ENCODE data around the gene DEFB123. TPM values are rescaled to one million over a fixed set of nuclear protein-coding genes. Genes with fewer than 3 reads are reported as not detected.

DEFB123 gene
- total and polyA plus RNA-seq, 4 donors = not detected

DNA sequence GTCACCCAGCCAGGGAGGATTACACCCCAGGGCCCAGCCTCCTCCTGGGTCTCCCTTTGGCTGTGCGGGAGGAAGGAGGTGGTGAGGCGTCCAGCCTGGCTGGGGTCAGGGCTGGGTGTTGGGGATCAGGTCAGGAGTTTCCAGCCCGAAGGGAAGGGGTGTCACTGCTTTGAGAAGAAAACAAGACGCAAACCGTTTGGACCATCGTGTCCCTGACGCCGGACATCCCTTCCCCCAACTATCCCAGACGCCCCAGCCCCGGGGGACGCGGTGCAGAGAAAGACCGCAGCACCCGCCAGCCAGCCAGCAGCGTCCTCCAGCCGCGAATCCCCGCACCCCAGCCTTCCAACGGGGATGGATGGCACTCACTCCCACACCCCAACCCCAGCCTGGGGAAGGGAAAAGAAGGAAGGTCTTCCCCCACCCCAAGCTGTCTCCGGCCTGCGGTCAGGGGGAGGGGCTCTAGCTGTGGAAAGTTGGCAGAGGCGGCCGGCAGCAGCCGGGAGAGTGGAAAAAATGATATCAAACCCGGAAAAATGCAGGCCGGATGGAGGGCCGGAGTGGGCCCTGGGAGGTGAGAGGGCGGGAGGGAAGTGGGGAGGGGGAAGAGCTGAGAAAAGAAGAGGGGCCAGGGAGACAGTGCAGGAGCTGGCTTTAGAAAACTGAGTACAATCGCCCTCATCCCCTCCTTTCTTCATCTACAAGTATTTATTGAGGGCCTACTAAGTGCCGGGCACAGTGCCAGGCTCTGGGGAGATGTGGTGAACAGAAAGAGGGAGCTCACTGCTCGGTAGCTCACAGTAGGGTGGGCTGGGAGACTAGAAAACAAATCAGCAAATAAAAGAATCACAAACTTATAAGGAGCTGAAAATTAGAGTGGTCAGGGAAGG, 45.3 kb downstream of the DEFB123 start:
- H3K36me3 ChIP-seq (ENCODE audit: control insufficient read depth in 4 of 4, insufficient read depth in 3 of 4, low read depth in 1 of 4, low read length in 3 of 4) = no peaks in the 10 kb centered on the region
- H3K4me3 ChIP-seq (ENCODE audit: low read depth in 1 of 3, low read length in 3 of 3) = no peak overlapping the region
- peak; percentile 43 for DNase-seq (ENCODE audit: low spot score)
- H3K27me3 ChIP-seq (ENCODE audit: control insufficient read depth in 4 of 4, insufficient read depth in 4 of 4, low read length in 3 of 4) = peaks cover 0 to 4% (median 2%) of the 10 kb centered on the region in 4 donors
- TF ChIP-seq SP1 (IDR thresholded peaks at IDR 0.05) (peak; percentile 31), RAD21 (IDR thresholded peaks at IDR 0.05) (no peak), EGR1 (IDR thresholded peaks at IDR 0.05; ENCODE audit: low read depth in 2 of 2) (no peak), NR2F2 (IDR thresholded peaks at IDR 0.05) (peak; percentile 95), JUND (IDR thresholded peaks at IDR 0.05) (peak in 1 of 2 donors; percentile 20), GABPA (IDR thresholded peaks at IDR 0.05 in 1 of 2, conservative IDR thresholded peaks at IDR 0.05 in 1 of 2) (no peak), HNF4A (conservative IDR thresholded peaks at IDR 0.05) (no peak)
- TF ChIP-seq, protein P1, sequence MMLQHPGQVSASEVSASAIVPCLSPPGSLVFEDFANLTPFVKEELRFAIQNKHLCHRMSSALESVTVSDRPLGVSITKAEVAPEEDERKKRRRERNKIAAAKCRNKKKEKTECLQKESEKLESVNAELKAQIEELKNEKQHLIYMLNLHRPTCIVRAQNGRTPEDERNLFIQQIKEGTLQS (IDR thresholded peaks at IDR 0.05) = no peak
- TF ChIP-seq, protein P2, sequence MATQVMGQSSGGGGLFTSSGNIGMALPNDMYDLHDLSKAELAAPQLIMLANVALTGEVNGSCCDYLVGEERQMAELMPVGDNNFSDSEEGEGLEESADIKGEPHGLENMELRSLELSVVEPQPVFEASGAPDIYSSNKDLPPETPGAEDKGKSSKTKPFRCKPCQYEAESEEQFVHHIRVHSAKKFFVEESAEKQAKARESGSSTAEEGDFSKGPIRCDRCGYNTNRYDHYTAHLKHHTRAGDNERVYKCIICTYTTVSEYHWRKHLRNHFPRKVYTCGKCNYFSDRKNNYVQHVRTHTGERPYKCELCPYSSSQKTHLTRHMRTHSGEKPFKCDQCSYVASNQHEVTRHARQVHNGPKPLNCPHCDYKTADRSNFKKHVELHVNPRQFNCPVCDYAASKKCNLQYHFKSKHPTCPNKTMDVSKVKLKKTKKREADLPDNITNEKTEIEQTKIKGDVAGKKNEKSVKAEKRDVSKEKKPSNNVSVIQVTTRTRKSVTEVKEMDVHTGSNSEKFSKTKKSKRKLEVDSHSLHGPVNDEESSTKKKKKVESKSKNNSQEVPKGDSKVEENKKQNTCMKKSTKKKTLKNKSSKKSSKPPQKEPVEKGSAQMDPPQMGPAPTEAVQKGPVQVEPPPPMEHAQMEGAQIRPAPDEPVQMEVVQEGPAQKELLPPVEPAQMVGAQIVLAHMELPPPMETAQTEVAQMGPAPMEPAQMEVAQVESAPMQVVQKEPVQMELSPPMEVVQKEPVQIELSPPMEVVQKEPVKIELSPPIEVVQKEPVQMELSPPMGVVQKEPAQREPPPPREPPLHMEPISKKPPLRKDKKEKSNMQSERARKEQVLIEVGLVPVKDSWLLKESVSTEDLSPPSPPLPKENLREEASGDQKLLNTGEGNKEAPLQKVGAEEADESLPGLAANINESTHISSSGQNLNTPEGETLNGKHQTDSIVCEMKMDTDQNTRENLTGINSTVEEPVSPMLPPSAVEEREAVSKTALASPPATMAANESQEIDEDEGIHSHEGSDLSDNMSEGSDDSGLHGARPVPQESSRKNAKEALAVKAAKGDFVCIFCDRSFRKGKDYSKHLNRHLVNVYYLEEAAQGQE (IDR thresholded peaks at IDR 0.05) = no peak
- TF ChIP-seq, protein P3, sequence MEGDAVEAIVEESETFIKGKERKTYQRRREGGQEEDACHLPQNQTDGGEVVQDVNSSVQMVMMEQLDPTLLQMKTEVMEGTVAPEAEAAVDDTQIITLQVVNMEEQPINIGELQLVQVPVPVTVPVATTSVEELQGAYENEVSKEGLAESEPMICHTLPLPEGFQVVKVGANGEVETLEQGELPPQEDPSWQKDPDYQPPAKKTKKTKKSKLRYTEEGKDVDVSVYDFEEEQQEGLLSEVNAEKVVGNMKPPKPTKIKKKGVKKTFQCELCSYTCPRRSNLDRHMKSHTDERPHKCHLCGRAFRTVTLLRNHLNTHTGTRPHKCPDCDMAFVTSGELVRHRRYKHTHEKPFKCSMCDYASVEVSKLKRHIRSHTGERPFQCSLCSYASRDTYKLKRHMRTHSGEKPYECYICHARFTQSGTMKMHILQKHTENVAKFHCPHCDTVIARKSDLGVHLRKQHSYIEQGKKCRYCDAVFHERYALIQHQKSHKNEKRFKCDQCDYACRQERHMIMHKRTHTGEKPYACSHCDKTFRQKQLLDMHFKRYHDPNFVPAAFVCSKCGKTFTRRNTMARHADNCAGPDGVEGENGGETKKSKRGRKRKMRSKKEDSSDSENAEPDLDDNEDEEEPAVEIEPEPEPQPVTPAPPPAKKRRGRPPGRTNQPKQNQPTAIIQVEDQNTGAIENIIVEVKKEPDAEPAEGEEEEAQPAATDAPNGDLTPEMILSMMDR (IDR thresholded peaks at IDR 0.05; ENCODE audit: low read depth, low read length, missing input control) = no peak
- TF ChIP-seq, protein P4, sequence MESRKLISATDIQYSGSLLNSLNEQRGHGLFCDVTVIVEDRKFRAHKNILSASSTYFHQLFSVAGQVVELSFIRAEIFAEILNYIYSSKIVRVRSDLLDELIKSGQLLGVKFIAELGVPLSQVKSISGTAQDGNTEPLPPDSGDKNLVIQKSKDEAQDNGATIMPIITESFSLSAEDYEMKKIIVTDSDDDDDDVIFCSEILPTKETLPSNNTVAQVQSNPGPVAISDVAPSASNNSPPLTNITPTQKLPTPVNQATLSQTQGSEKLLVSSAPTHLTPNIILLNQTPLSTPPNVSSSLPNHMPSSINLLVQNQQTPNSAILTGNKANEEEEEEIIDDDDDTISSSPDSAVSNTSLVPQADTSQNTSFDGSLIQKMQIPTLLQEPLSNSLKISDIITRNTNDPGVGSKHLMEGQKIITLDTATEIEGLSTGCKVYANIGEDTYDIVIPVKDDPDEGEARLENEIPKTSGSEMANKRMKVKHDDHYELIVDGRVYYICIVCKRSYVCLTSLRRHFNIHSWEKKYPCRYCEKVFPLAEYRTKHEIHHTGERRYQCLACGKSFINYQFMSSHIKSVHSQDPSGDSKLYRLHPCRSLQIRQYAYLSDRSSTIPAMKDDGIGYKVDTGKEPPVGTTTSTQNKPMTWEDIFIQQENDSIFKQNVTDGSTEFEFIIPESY (IDR thresholded peaks at IDR 0.05) = no peak
- no peak overlapping the region for H3K9ac ChIP-seq (ENCODE audit: low read depth in 1 of 2, low read length in 2 of 2)
- no peaks in the 10 kb centered on the region for H3K4me1 ChIP-seq (ENCODE audit: control insufficient read depth in 4 of 4, insufficient read depth in 4 of 4, low read length in 3 of 4)
- 13% methylated on average over 31 of the region's 31 CpGs for WGBS
- no peaks in the 10 kb centered on the region for H3K9me3 ChIP-seq (ENCODE audit: control insufficient read depth in 4 of 4, low read length in 3 of 4)
- H3K27ac ChIP-seq (ENCODE audit: low read depth in 1 of 2, low read length in 2 of 2) = peak overlapping the region; percentile 6 to 14

DNA sequence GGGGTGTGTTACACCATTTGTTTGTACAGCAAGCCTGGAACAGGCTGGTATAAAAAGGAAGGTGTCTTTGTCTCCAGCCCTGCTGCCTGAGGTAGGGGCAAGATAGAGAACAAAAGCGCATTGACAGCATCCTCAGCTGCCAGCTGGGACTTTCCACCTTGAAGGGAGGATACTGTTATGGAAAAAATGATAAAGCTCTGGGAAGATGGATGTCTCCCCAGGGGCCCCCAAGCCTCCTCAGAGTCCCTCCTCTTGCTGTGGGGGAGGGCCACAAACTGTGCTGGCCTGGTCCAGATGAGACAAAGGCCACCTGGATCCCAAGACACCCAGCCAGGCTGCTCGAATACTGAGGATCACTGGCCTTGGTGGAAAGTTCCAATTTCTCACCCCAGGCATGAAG, 47.7 kb downstream of the DEFB123 start:
- no peak for DNase-seq (ENCODE audit: low spot score)
- H3K4me3 ChIP-seq (ENCODE audit: low read depth in 1 of 3, low read length in 3 of 3) = no peak overlapping the region
- no peaks in the 10 kb centered on the region for H3K9me3 ChIP-seq (ENCODE audit: control insufficient read depth in 4 of 4, low read length in 3 of 4)
- 74% methylated on average over 2 of the region's 2 CpGs for WGBS
- no peak overlapping the region for H3K27ac ChIP-seq (ENCODE audit: low read depth in 1 of 2, low read length in 2 of 2)
- H3K36me3 ChIP-seq (ENCODE audit: control insufficient read depth in 4 of 4, insufficient read depth in 3 of 4, low read depth in 1 of 4, low read length in 3 of 4) = no peaks in the 10 kb centered on the region
- H3K4me1 ChIP-seq (ENCODE audit: control insufficient read depth in 4 of 4, insufficient read depth in 4 of 4, low read length in 3 of 4) = no peaks in the 10 kb centered on the region
- peaks cover 0 to 4% (median 2%) of the 10 kb centered on the region in 4 donors for H3K27me3 ChIP-seq (ENCODE audit: control insufficient read depth in 4 of 4, insufficient read depth in 4 of 4, low read length in 3 of 4)
- H3K9ac ChIP-seq (ENCODE audit: low read depth in 1 of 2, low read length in 2 of 2) = no peak overlapping the region
- TF ChIP-seq FOXA1 (IDR thresholded peaks at IDR 0.05) (no peak), SP1 (IDR thresholded peaks at IDR 0.05) (no peak), GABPA (IDR thresholded peaks at IDR 0.05 in 1 of 2, conservative IDR thresholded peaks at IDR 0.05 in 1 of 2) (no peak), HNF4G (IDR thresholded peaks at IDR 0.05) (no peak), TAF1 (conservative IDR thresholded peaks at IDR 0.05) (no peak), RXRA (IDR thresholded peaks at IDR 0.05) (no peak)
- TF ChIP-seq, protein P1 (IDR thresholded peaks at IDR 0.05) = no peak
- TF ChIP-seq, protein P3 (IDR thresholded peaks at IDR 0.05; ENCODE audit: low read depth, low read length, missing input control) = no peak
- TF ChIP-seq, protein P2 (IDR thresholded peaks at IDR 0.05) = no peak
